Testis (tissue), 3 donors: ENCODE results near the gene EXO1. TPM values are rescaled to one million over a fixed set of nuclear protein-coding genes. Genes with fewer than 3 reads are reported as not detected.

Experiments used
- DNase-seq: peaks from one replicate; pipeline ENCODE4 v3.0.0-alpha.2; 2019
- H3K27ac ChIP-seq, 2 donors: fragments of 200-600 bp; sonication (generic); one replicate each; pipeline ENCODE4 v1.5.1; 2019
- H3K27me3 ChIP-seq: fragments of 200-600 bp; sonication (generic); one replicate; pipeline ENCODE4 v1.5.1; 2019
- H3K36me3 ChIP-seq: fragments of 200-600 bp; sonication (generic); one replicate; pipeline ENCODE4 v1.5.1; 2017; ENCODE audit warnings: low read depth; ENCODE audit errors: missing control alignments
- H3K4me1 ChIP-seq: fragments of 200-600 bp; sonication (generic); one replicate; pipeline ENCODE4 v1.5.1; 2019
- H3K4me3 ChIP-seq, 2 donors: fragments of 200-600 bp; sonication (generic); one replicate each; pipeline ENCODE4 v1.5.1; 2017 to 2019
- H3K9me3 ChIP-seq: fragments of 200-600 bp; sonication (generic); one replicate; pipeline ENCODE4 v1.5.1; 2017
- POLR2A ChIP-seq: fragments of 450-650 bp; IDR thresholded peaks from one replicate; pipeline ENCODE4 v1.6.1; 2017; ENCODE audit warnings: antibody characterized with exemption, mild to moderate bottlenecking, moderate library complexity
- WGBS, 2 donors: methylation state at CpG; one replicate each; pipeline ENCODE4 v1.1.5; 2018; 5-methylcytosine and 5-hydroxymethylcytosine counted together
- intact Hi-C: fragments of 100-400 bp; cut with DNase I; formaldehyde crosslinking; loops from one replicate; pipeline ENCODE4 v1.15.1; 2023; ENCODE audit warnings: low total_unique reads
- polyA plus RNA-seq: library from polyadenylated mRNA; stranded (reverse); fragments of 350-450 nt; fragmentation: Illumina TruSeq; extraction: RNeasy Lipid Tissue Mini Kit (QIAGEN cat#74804); gene quantifications from one replicate; pipeline ENCODE4 v1.2.3, GENCODE V29; 2014; ENCODE audit warnings: low read depth, low replicate concordance; ENCODE audit not compliant: insufficient read depth
- total RNA-seq, 2 donors: library from RNA; depleted of rRNA; stranded (reverse); fragments of >200 nt; gene quantifications; one replicate each; pipeline ENCODE4 v1.2.3, GENCODE V29; 2016
- TF ChIP-seq, protein P1 (sequence below), 3 experiments: fragments of 450-650 bp in 2 of 3; fragments of 200-600 bp in 1 of 3; sonication (generic) in 1 of 3; IDR thresholded peaks; one replicate each; pipeline ENCODE4 v1.5.1; 2016 to 2019; ENCODE audit warnings: antibody characterized with exemption in 3 of 3, mild to moderate bottlenecking in 2 of 3, moderate library complexity in 1 of 3

Gene EXO1
- total and polyA plus RNA-seq, 3 donors from 2014 or later = 8.2 to 8.4 (median 8.3) TPM

GRCh38 chr1:241881440-241881839 is 33.4 kb downstream of the EXO1 start:
- Histone ChIP-seq H3K4me3 (no peak overlapping the region), H3K27me3 (no peaks in the 10 kb centered on the region), H3K4me1 (no peaks in the 10 kb centered on the region), H3K27ac (no peak overlapping the region), H3K9me3 (no peaks in the 10 kb centered on the region), H3K36me3 (no peaks in the 10 kb centered on the region)
- no peak for TF ChIP-seq POLR2A
- TF ChIP-seq, protein P1, sequence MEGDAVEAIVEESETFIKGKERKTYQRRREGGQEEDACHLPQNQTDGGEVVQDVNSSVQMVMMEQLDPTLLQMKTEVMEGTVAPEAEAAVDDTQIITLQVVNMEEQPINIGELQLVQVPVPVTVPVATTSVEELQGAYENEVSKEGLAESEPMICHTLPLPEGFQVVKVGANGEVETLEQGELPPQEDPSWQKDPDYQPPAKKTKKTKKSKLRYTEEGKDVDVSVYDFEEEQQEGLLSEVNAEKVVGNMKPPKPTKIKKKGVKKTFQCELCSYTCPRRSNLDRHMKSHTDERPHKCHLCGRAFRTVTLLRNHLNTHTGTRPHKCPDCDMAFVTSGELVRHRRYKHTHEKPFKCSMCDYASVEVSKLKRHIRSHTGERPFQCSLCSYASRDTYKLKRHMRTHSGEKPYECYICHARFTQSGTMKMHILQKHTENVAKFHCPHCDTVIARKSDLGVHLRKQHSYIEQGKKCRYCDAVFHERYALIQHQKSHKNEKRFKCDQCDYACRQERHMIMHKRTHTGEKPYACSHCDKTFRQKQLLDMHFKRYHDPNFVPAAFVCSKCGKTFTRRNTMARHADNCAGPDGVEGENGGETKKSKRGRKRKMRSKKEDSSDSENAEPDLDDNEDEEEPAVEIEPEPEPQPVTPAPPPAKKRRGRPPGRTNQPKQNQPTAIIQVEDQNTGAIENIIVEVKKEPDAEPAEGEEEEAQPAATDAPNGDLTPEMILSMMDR (IDR thresholded peaks at IDR 0.05) = no peak
- WGBS, 2 donors = 88 to 96% methylated on average over 6 of the region's 6 CpGs
- intact Hi-C loops = no loop called here
- no peak for DNase-seq

DNA sequence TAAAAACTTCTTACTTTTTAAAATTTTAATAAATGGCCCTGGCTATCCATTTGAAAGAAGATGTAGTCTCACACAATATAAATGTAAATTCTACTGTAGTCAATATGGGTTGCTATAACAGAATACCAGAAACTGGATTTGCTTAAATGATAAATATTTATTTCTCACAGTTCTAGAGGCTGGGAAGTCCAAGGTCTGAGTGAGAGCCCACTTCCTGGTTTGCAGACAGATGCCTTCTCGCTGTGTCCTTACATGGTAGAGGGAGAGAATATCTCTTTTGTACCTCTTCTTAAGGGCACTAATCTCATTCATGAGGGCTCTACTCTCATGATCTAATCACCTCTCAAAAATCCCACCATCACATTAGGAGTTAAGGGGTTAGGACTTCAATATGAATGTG is 35.2 kb downstream of the EXO1 start:
- TF ChIP-seq, protein P1 (IDR thresholded peaks at IDR 0.05) = no peak
- TF ChIP-seq POLR2A = no peak
- Histone ChIP-seq H3K4me1 (no peaks in the 10 kb centered on the region), H3K27ac (no peak overlapping the region), H3K9me3 (no peaks in the 10 kb centered on the region), H3K27me3 (no peaks in the 10 kb centered on the region), H3K36me3 (no peaks in the 10 kb centered on the region), H3K4me3 (no peak overlapping the region)
- 55 to 57% methylated on average over 1 of the region's 1 CpG for WGBS, 2 donors
- DNase-seq = no peak
- intact Hi-C loops = no loop called here

GRCh38 chr1:241888232-241888631 is 40.2 kb downstream of the EXO1 start:
- Histone ChIP-seq H3K36me3 (no peaks in the 10 kb centered on the region), H3K4me1 (no peaks in the 10 kb centered on the region), H3K27ac (no peak overlapping the region), H3K4me3 (no peak overlapping the region), H3K27me3 (no peaks in the 10 kb centered on the region), H3K9me3 (no peaks in the 10 kb centered on the region)
- TF ChIP-seq POLR2A = no peak
- TF ChIP-seq, protein P1 (IDR thresholded peaks at IDR 0.05) = no peak
- whole genome bisulfite sequencing, 2 donors = 94 to 96% methylated on average over 4 of the region's 4 CpGs
- intact Hi-C loops = no loop called here
- no peak for DNase-seq

GRCh38 chr1:241891296-241891695 is 43.3 kb downstream of the EXO1 start:
- H3K36me3 ChIP-seq = no peaks in the 10 kb centered on the region
- H3K27me3 ChIP-seq = no peaks in the 10 kb centered on the region
- H3K27ac ChIP-seq = no peak overlapping the region
- H3K4me3 ChIP-seq = no peak overlapping the region
- no peaks in the 10 kb centered on the region for H3K9me3 ChIP-seq
- WGBS, 2 donors = 78 to 94% methylated on average over 3 of the region's 3 CpGs
- DNase-seq = no peak
- H3K4me1 ChIP-seq = no peaks in the 10 kb centered on the region
- TF ChIP-seq POLR2A = no peak
- TF ChIP-seq, protein P1 (IDR thresholded peaks at IDR 0.05) = no peak
- intact Hi-C loops = no loop called here

DNA sequence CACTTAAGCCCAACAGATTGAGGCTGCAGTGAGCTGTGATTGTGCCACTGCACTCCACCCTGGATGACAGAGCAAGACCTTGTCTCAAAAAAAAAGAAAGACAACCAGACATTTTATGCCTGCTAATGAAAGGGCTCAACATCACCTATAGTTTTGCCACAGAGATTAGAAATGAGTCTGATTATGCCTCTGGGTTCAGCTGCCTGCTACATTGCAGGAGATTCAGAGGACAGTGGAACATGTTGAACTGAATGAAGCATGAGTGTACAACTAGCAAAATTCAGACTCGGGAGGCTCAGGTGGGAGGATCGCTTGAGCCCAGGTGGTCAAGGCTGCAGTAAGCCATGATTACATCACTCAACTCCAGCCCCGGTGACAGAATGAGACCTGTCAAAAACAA is 46.0 kb downstream of the EXO1 start:
- Histone ChIP-seq H3K9me3 (no peaks in the 10 kb centered on the region), H3K27ac (no peak overlapping the region), H3K27me3 (no peaks in the 10 kb centered on the region), H3K4me1 (no peaks in the 10 kb centered on the region), H3K36me3 (no peaks in the 10 kb centered on the region), H3K4me3 (no peak overlapping the region)
- DNase-seq = no peak
- intact Hi-C loops = no loop called here
- 68 to 71% methylated on average over 3 of the region's 3 CpGs for WGBS, 2 donors
- no peak for TF ChIP-seq POLR2A
- TF ChIP-seq, protein P1 (IDR thresholded peaks at IDR 0.05) = no peak
